ENCODE measurements around the gene CHCHD10.
A peak's percentile ranks its signal among the peaks of the same experiment; 100 is the strongest.

CHCHD10 gene

GRCh38 chr22:23786752-23787599, 19.2 kb upstream of the CHCHD10 start, which contains the start of gene SMARCB1:
SMARCB1 (plus strand) TSS chr22:23786966; CDS start chr22:23787170, 204 bp downstream.
- DNase-seq, result peak; percentile 95

GRCh38 chr22:23786261-23786710, 18.5 kb upstream of the CHCHD10 start:
- no peak for DNase-seq

GRCh38 chr22:23784215-23784732, 16.5 kb upstream of the CHCHD10 start:
- DNase-seq, result no peak

GRCh38 chr22:23783265-23784150, 15.7 kb upstream of the CHCHD10 start:
- no peak for DNase-seq

GRCh38 chr22:23782703-23783102, 14.9 kb upstream of the CHCHD10 start:
- no peak for DNase-seq

GRCh38 chr22:23782252-23782651, 14.5 kb upstream of the CHCHD10 start:
- DNase-seq, result no peak

GRCh38 chr22:23781511-23782183, 13.9 kb upstream of the CHCHD10 start:
- DNase-seq, result no peak

GRCh38 chr22:23781065-23781464, 13.3 kb upstream of the CHCHD10 start:
- no peak for DNase-seq

GRCh38 chr22:23780146-23780748, 12.5 kb upstream of the CHCHD10 start:
- DNase-seq, result no peak

GRCh38 chr22:23779731-23780130, 12.0 kb upstream of the CHCHD10 start:
- DNase-seq, result no peak

GRCh38 chr22:23779083-23779482, 11.3 kb upstream of the CHCHD10 start:
- DNase-seq, result no peak

GRCh38 chr22:23778577-23778900, 10.8 kb upstream of the CHCHD10 start:
- DNase-seq, result no peak

GRCh38 chr22:23777776-23778576, 10.2 kb upstream of the CHCHD10 start:
- no peak for DNase-seq

- DNase-seq, result no peak
Measured at GRCh38 chr22:23775779-23776375, 8.1 kb upstream of the CHCHD10 start.

GRCh38 chr22:23774922-23775436, 7.2 kb upstream of the CHCHD10 start:
- DNase-seq, result no peak

- no peak for DNase-seq
Measured at GRCh38 chr22:23774114-23774921, 6.5 kb upstream of the CHCHD10 start.

- DNase-seq, result no peak
Measured at GRCh38 chr22:23773483-23774113, 5.8 kb upstream of the CHCHD10 start.

GRCh38 chr22:23772649-23773473, 5.1 kb upstream of the CHCHD10 start, which contains the start of gene MMP11:
MMP11 (plus strand) TSS chr22:23772849; CDS start chr22:23772871, 22 bp downstream.
- DNase-seq, result peak; percentile 70

- DNase-seq, result no peak
Measured at GRCh38 chr22:23772315-23772648, 4.5 kb upstream of the CHCHD10 start.

Data from stimulated activated CD8-positive, alpha-beta memory T cell treated with anti-CD3 and anti-CD28 coated beads, Interleukin-4, amount 100 ng/mL, for 48 hours (primary cell).